Right lobe of liver (tissue), 6 donors: ENCODE results near the gene FUT6. TPM values are rescaled to one million over a fixed set of nuclear protein-coding genes. Genes with fewer than 3 reads are reported as not detected.
A peak's percentile ranks its signal among the peaks of the same experiment; 100 is the strongest.

ENCODE experiments used
- ATAC-seq, 4 donors: fragments of 200-7000 bp; cut with Tn5 transposase; one replicate each; pipeline ENCODE4 v1.9.1; 2020; ENCODE audit warnings: mild to moderate bottlenecking in 4 of 4, moderate library complexity in 4 of 4
- DNase-seq, 3 donors: peaks; one replicate each; pipeline ENCODE4 v3.0.0-alpha.2; 2020
- H3K27ac ChIP-seq, 3 donors: fragments of 200-600 bp; one replicate each; pipeline ENCODE4 v1.8.0; 2022
- H3K27me3 ChIP-seq, 2 donors: fragments of 200-600 bp; one replicate each; pipeline ENCODE4 v1.8.0; 2022
- H3K36me3 ChIP-seq, 4 donors: fragments of 200-600 bp; sonication (generic) in 1 of 4; one replicate each; pipeline versions ENCODE4 v1.5.1 to v1.8.0; 2017 to 2022; ENCODE audit warnings: control low read depth in 1 of 4
- H3K4me1 ChIP-seq, 4 donors: fragments of 200-600 bp; sonication (generic) in 1 of 4; one replicate each; pipeline versions ENCODE4 v1.5.1 to v1.8.0; 2017 to 2022; ENCODE audit warnings: control low read depth in 1 of 4
- H3K4me3 ChIP-seq, 3 donors: fragments of 200-600 bp; one replicate each; pipeline ENCODE4 v1.8.0; 2022
- H3K9me3 ChIP-seq, 4 donors: fragments of 200-600 bp; sonication (generic) in 1 of 4; one replicate each; pipeline versions ENCODE4 v1.5.1 to v1.8.0; 2017 to 2022; ENCODE audit warnings: control low read depth in 1 of 4
- POLR2A ChIP-seq: fragments of 450-650 bp; IDR thresholded peaks from one replicate; pipeline ENCODE4 v1.6.1; 2017; ENCODE audit warnings: antibody characterized with exemption, mild to moderate bottlenecking
- WGBS: methylation state at CpG from one replicate; pipeline ENCODE4 v1.1.6; 2018; ENCODE audit warnings: low coverage, low lambda C conversion rate; ENCODE audit not compliant: insufficient coverage; ENCODE audit errors: missing lambda C conversion rate; 5-methylcytosine and 5-hydroxymethylcytosine counted together
- intact Hi-C, 2 donors: fragments of 100-400 bp; cut with DNase I; formaldehyde crosslinking; loops; one replicate each; pipeline versions ENCODE4 v1.11.2 to v1.14.1; 2022
- total RNA-seq, 6 experiments: library from RNA; depleted of rRNA in 2 of 6; stranded (reverse); fragments of >200 nt in 2 of 6; fragmentation: NEBNext Ultra II Directional in 3 of 6; extraction: Animal tissue kit (Norgen Biotek cat#: 25700) in 3 of 6; gene quantifications; one replicate each; pipeline versions ENCODE4 v1.1.0 to v1.2.4, GENCODE V29; 2016 to 2023
- TF ChIP-seq, protein P1 (sequence below), 4 donors: fragments of 200-600 bp in 3 of 4; fragments of 450-650 bp in 1 of 4; IDR thresholded peaks; one replicate each; pipeline versions ENCODE4 v1.5.1 to v1.8.0; 2016 to 2022; ENCODE audit warnings: antibody characterized with exemption in 4 of 4, mild to moderate bottlenecking in 2 of 4
- donor health status: DM: no; HTN: yes; CAD: no.
- donor health status: DM: no; HTN: no; CAD: no.
- donor health status: DM: no; HTN: no; CAD: no.
- donor health status: DM: no; HTN: yes; CAD: no.
- donor health status: DM: no; HTN: yes; CAD: no.

Gene FUT6
- total RNA-seq, 6 experiments from 2014 or later: 2.3 to 28.1 (median 9.7) TPM

DNA sequence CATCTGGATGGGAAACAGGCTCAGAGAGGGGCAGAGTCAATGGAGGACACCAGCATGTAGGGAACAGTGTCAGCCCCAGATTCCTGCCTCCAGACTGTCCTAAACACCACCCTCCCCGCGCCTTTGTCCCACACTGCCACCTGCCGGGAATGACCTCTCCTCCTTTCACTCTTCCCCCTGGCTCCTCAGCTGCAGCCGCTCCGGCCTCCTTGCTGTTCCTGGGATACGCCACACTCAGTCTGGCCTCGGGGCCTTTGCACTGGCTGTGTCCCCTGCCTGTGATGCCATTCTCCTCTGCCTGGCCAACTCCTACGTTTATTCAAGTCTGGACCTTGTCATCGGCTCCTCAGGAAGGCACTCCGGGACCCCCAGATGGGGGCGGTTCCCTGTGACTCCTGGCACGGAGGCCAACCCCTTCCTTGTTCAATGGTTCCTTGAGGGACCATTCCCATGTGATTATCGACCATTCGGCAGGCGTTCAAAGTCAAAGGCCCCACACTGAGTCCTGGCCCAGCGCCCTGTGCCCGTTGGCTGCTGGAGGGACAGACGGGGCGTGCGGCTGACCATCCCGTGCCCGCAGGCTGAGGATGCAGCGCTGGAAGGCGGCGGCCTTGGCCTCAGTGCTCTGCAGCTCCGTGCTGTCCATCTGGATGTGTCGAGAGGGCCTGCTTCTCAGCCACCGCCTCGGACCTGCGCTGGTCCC lies 15.8 kb downstream of the FUT6 start:
- H3K4me3 ChIP-seq: no peak overlapping the region
- DNase-seq (peak in 2 of 3 donors; percentile 63 to 66), ATAC-seq (peak; percentile 9 to 29 (median 20))
- H3K27ac ChIP-seq: no peak overlapping the region
- TF ChIP-seq POLR2A: no peak
- TF ChIP-seq, protein P1, sequence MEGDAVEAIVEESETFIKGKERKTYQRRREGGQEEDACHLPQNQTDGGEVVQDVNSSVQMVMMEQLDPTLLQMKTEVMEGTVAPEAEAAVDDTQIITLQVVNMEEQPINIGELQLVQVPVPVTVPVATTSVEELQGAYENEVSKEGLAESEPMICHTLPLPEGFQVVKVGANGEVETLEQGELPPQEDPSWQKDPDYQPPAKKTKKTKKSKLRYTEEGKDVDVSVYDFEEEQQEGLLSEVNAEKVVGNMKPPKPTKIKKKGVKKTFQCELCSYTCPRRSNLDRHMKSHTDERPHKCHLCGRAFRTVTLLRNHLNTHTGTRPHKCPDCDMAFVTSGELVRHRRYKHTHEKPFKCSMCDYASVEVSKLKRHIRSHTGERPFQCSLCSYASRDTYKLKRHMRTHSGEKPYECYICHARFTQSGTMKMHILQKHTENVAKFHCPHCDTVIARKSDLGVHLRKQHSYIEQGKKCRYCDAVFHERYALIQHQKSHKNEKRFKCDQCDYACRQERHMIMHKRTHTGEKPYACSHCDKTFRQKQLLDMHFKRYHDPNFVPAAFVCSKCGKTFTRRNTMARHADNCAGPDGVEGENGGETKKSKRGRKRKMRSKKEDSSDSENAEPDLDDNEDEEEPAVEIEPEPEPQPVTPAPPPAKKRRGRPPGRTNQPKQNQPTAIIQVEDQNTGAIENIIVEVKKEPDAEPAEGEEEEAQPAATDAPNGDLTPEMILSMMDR (IDR thresholded peaks at IDR 0.05): peak; percentile 31 to 45 (median 42)
- no peaks in the 10 kb centered on the region for H3K36me3 ChIP-seq
- WGBS: 50% methylated on average over 10 of the region's 30 CpGs
- no peaks in the 10 kb centered on the region for H3K27me3 ChIP-seq
- peaks cover 0 to 18% (median 4%) of the 10 kb centered on the region in 4 donors for H3K4me1 ChIP-seq
- no peaks in the 10 kb centered on the region for H3K9me3 ChIP-seq
- intact Hi-C loops: loop anchor here in 1 of 2 donors (5.0 kb wide), 1 partner anchor 74 kb away; no protein-coding TSS in a partner anchor

DNA sequence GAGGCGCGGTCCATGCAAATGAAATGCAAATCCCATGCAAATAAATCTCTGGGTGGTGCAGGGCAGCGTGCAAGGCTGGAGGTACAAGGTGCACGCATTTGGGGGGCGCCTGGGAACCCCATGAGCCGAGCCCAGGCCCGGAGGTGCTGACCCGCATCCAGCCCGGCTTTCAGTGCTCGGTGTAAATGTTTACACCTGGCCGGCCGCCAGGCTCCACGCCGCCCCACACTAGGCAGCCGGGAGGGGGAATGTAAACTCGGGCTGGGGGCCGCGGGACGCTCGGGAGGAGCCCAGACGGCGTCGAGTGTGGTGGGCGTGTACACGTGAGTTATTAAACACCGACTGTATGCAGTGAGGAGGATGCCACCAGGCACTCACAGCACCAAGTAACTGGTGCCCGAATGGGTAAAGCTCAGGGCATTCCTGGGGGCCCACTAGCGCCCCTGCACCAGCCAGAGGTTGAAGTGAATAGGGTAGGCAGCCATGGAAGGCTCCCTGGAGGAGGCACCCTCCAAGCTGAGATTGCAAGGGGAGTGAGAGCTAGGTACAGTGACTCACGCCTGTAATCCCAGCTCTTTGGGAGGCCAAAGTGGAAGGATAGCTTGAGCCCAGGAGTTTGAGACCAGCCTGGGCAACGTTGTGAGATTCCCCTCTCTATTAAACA lies 17.2 kb downstream of the FUT6 start:
- peak in 3 of 4 donors; percentile 5 to 10 (median 9) for ATAC-seq
- peak in 1 of 3 donors; percentile 60 for DNase-seq

DNA sequence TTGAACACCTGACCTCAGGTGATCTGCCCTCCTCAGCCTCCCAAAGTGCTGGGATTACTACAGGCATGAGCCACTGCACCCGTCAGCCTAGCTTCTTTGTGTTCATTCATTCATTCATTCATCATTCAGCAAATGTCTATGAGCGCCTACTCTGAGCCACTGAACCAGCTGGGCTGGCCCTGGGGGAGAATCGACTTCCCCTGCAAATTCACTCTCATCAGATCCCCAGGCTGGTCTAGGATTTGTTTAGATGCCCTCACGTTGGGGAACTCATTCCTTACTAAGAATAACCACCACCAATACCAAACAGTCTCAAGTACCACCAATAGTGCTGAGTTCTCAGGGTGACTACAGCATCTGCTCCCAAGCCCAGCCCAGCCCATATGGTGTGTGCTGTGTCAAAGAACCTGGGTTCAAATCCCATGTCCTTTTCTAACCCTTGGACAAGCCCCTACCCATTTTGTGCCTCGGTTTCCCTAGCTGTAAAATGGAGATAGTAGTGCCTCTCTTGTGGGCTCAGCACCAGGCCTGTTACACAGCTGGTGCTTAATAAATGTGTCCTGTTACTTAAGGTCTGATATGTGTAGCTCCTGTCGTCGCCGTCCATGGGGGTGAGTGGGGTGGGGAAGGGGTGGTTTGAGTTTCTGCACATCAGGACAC lies 17.9 kb downstream of the FUT6 start:
- WGBS: 48% methylated on average over 7 of the region's 8 CpGs
- H3K27me3 ChIP-seq: no peaks in the 10 kb centered on the region
- no peak overlapping the region for H3K4me3 ChIP-seq
- ATAC-seq: no peak
- intact Hi-C loops: loop anchor here in 1 of 2 donors (5.0 kb wide), 1 partner anchor 76 kb away; no protein-coding TSS in a partner anchor
- TF ChIP-seq, protein P1 (IDR thresholded peaks at IDR 0.05): no peak
- no peak for TF ChIP-seq POLR2A
- DNase-seq: no peak
- H3K27ac ChIP-seq: no peak overlapping the region
- no peaks in the 10 kb centered on the region for H3K9me3 ChIP-seq
- H3K4me1 ChIP-seq: peaks cover 0 to 13% (median 0%) of the 10 kb centered on the region in 4 donors
- no peaks in the 10 kb centered on the region for H3K36me3 ChIP-seq

More for the DNA sequence above, 17.2 kb downstream of the FUT6 start:
- Histone ChIP-seq H3K9me3 (no peaks in the 10 kb centered on the region), H3K36me3 (no peaks in the 10 kb centered on the region), H3K27me3 (no peaks in the 10 kb centered on the region), H3K4me1 (peaks cover 0 to 18% (median 3%) of the 10 kb centered on the region in 4 donors), H3K27ac (no peak overlapping the region), H3K4me3 (no peak overlapping the region)
- intact Hi-C loops: loop anchor here in 1 of 2 donors (5.0 kb wide), 1 partner anchor 75 kb away; no protein-coding TSS in a partner anchor
- 38% methylated on average over 8 of the region's 30 CpGs for WGBS
- TF ChIP-seq, protein P1 (IDR thresholded peaks at IDR 0.05): no peak
- TF ChIP-seq POLR2A: no peak

DNA sequence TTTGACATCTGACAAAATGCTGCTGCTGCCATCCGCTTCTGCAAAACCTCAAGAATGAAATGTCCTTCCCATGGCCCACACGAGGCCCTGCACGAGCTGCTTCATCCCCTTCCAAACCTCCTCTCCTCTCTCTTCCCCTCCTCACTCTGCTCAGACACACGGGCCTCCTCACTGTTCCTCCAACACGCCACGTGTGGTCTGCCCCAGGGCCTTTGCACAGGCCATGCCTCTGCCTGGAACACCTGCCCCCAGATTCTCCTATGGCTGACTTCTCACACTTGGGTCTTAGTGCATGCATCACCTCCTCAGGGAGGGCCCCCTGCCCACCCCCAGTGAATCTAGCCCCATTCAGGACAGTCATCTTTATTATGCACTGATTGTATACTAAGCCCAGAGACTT lies 18.7 kb downstream of the FUT6 start:
- no peak for TF ChIP-seq POLR2A
- TF ChIP-seq, protein P1 (IDR thresholded peaks at IDR 0.05): no peak
- DNase-seq (no peak), ATAC-seq (no peak)
- Histone ChIP-seq H3K4me1 (peaks cover 0 to 9% (median 0%) of the 10 kb centered on the region in 4 donors), H3K27ac (no peak overlapping the region), H3K4me3 (no peak overlapping the region), H3K36me3 (no peaks in the 10 kb centered on the region), H3K9me3 (no peaks in the 10 kb centered on the region), H3K27me3 (no peaks in the 10 kb centered on the region)
- 61% methylated on average over 6 of the region's 6 CpGs for WGBS
- intact Hi-C loops: loop anchor here in 1 of 2 donors (5.0 kb wide), 1 partner anchor 77 kb away; no protein-coding TSS in a partner anchor
